HepG2 (cell line): ENCODE measurements around the gene CDH1.

Experiments
- DNMT3B ChIP-seq: conservative IDR thresholded peaks from 2 replicates; pipeline ENCODE4 v1.6.1; 2016; ENCODE audit warnings: missing biosample characterization, control low read depth
- HCFC1 ChIP-seq: fragments of 150-350 bp; IDR thresholded peaks from 2 replicates; pipeline ENCODE4 v1.6.1; 2014; ENCODE audit warnings: low read depth, low read length
- HDAC2 ChIP-seq: sonication (generic); formaldehyde crosslinking; IDR thresholded peaks from 2 replicates; pipeline ENCODE4 v1.4.0; 2020; ENCODE audit warnings: missing genetic modification reagents
- NR2F2 ChIP-seq: IDR thresholded peaks from 2 replicates; pipeline ENCODE4 v1.6.1; 2012; ENCODE audit warnings: low read depth, inconsistent platforms, borderline replicate concordance
- POLR2AphosphoS5 ChIP-seq: IDR thresholded peaks from 2 replicates; pipeline ENCODE4 v1.6.1; 2012; ENCODE audit warnings: low read depth, low read length
- SOX5 ChIP-seq: IDR thresholded peaks from 2 replicates; pipeline ENCODE4 v1.6.1; 2016; ENCODE audit warnings: borderline replicate concordance
- ZNF101 ChIP-seq: sonication (generic); formaldehyde crosslinking; IDR thresholded peaks from 2 replicates; pipeline ENCODE4 v1.4.0; 2020; ENCODE audit warnings: mild to moderate bottlenecking, low read depth, missing genetic modification reagents, borderline replicate concordance
- ZNF543 ChIP-seq: sonication (generic); formaldehyde crosslinking; IDR thresholded peaks from 2 replicates; pipeline ENCODE4 v1.4.0; 2020; ENCODE audit warnings: mild to moderate bottlenecking, missing genetic modification reagents
- TF ChIP-seq, protein P1 (sequence below): sonication (generic); formaldehyde crosslinking; IDR thresholded peaks from 2 replicates; pipeline ENCODE4 v1.8.1; 2022; ENCODE audit warnings: mild to moderate bottlenecking, missing genetic modification reagents
- TF ChIP-seq, protein P2 (sequence below): sonication (generic); formaldehyde crosslinking; IDR thresholded peaks from 2 replicates; pipeline ENCODE4 v1.9.0; 2021; ENCODE audit warnings: missing genetic modification reagents, borderline replicate concordance
- TF ChIP-seq, protein P3 (sequence below): sonication (generic); formaldehyde crosslinking; IDR thresholded peaks from 2 replicates; pipeline ENCODE4 v1.5.0; 2020; ENCODE audit warnings: mild to moderate bottlenecking, missing genetic modification reagents, moderate library complexity

DNA sequence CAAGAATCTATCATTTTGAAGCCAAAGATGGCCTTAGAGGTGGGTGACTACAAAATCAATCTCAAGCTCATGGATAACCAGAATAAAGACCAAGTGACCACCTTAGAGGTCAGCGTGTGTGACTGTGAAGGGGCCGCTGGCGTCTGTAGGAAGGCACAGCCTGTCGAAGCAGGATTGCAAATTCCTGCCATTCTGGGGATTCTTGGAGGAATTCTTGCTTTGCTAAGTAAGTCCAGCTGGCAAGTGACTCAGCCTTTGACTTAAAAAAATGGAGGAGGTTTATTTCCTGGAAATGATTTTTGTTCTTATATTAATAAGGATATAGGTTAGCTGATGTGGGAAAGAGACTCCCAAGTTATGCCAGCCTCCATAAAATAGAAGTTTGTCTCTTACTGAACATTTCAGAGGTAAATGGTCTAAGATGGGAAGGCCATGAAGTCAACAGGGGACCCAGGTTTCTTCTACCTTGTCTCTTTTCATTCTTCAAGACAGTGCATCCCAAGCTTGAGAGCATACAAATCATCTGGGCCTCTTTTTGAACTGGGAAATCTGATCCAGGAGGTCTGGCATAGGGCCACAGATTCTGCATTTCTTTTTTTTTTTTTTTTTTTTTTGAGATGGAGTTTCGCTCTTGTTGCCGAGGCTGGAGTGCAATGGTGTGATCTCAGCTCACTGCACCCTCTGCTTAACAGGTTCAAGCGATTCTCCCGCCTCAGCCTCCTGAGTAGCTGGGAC lies 86.5 kb downstream of the CDH1 start:
- TF ChIP-seq POLR2AphosphoS5 (no peak), DNMT3B (CRISPR knock-in tag) (no peak), HCFC1 (no peak), NR2F2 (no peak), ZNF101 (CRISPR knock-in tag) (no peak), ZNF543 (CRISPR knock-in tag) (no peak), SOX5 (CRISPR knock-in tag) (no peak), HDAC2 (no peak)
- TF ChIP-seq, protein P1, sequence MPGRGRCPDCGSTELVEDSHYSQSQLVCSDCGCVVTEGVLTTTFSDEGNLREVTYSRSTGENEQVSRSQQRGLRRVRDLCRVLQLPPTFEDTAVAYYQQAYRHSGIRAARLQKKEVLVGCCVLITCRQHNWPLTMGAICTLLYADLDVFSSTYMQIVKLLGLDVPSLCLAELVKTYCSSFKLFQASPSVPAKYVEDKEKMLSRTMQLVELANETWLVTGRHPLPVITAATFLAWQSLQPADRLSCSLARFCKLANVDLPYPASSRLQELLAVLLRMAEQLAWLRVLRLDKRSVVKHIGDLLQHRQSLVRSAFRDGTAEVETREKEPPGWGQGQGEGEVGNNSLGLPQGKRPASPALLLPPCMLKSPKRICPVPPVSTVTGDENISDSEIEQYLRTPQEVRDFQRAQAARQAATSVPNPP (CRISPR knock-in tag): no peak
- TF ChIP-seq, protein P2, sequence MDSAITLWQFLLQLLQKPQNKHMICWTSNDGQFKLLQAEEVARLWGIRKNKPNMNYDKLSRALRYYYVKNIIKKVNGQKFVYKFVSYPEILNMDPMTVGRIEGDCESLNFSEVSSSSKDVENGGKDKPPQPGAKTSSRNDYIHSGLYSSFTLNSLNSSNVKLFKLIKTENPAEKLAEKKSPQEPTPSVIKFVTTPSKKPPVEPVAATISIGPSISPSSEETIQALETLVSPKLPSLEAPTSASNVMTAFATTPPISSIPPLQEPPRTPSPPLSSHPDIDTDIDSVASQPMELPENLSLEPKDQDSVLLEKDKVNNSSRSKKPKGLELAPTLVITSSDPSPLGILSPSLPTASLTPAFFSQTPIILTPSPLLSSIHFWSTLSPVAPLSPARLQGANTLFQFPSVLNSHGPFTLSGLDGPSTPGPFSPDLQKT: no peak
- TF ChIP-seq, protein P3, sequence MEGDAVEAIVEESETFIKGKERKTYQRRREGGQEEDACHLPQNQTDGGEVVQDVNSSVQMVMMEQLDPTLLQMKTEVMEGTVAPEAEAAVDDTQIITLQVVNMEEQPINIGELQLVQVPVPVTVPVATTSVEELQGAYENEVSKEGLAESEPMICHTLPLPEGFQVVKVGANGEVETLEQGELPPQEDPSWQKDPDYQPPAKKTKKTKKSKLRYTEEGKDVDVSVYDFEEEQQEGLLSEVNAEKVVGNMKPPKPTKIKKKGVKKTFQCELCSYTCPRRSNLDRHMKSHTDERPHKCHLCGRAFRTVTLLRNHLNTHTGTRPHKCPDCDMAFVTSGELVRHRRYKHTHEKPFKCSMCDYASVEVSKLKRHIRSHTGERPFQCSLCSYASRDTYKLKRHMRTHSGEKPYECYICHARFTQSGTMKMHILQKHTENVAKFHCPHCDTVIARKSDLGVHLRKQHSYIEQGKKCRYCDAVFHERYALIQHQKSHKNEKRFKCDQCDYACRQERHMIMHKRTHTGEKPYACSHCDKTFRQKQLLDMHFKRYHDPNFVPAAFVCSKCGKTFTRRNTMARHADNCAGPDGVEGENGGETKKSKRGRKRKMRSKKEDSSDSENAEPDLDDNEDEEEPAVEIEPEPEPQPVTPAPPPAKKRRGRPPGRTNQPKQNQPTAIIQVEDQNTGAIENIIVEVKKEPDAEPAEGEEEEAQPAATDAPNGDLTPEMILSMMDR (CRISPR knock-in tag): no peak
